Upper lobe of left lung (tissue), 6 donors: ENCODE results near the gene HASPIN. TPM values are rescaled to one million over a fixed set of nuclear protein-coding genes. Genes with fewer than 3 reads are reported as not detected.

Source experiments
- ATAC-seq, 2 donors: fragments of 200-7000 bp; cut with Tn5 transposase; one replicate each; pipeline ENCODE4 v1.9.1; 2022; ENCODE audit warnings: mild to moderate bottlenecking in 2 of 2, moderate library complexity in 2 of 2; ENCODE audit not compliant: low FRiP score in 2 of 2
- DNase-seq, 2 donors: peaks; one replicate each; pipeline ENCODE4 v3.0.0-alpha.2; 2019 to 2020
- H3K27ac ChIP-seq, 4 donors: fragments of 200-600 bp; sonication (generic); one replicate each; pipeline ENCODE4 v1.5.1; 2016 to 2019
- H3K27me3 ChIP-seq, 4 donors: fragments of 200-600 bp; sonication (generic); one replicate each; pipeline ENCODE4 v1.5.1; 2017 to 2019
- H3K36me3 ChIP-seq, 4 donors: fragments of 200-600 bp; sonication (generic); one replicate each; pipeline ENCODE4 v1.5.1; 2016 to 2019
- H3K4me1 ChIP-seq, 4 donors: fragments of 200-600 bp; sonication (generic); one replicate each; pipeline ENCODE4 v1.5.1; 2018 to 2019
- H3K4me3 ChIP-seq, 4 donors: fragments of 200-600 bp; sonication (generic); one replicate each; pipeline ENCODE4 v1.5.1; 2017 to 2019; ENCODE audit warnings: mild to moderate bottlenecking in 2 of 4, moderate library complexity in 1 of 4
- H3K9me3 ChIP-seq, 4 donors: fragments of 200-600 bp; sonication (generic); one replicate each; pipeline ENCODE4 v1.5.1; 2018 to 2019
- CTCF ChIP-seq, 6 experiments: fragments of 450-650 bp in 4 of 6; fragments of 200-600 bp in 2 of 6; sonication (generic) in 2 of 6; IDR thresholded peaks; one replicate each; pipeline ENCODE4 v1.5.1; 2016 to 2019; ENCODE audit warnings: antibody characterized with exemption in 6 of 6
- EP300 ChIP-seq, 4 donors: sonication (generic); formaldehyde crosslinking; IDR thresholded peaks; one replicate each; pipeline ENCODE4 v1.5.1; 2017; ENCODE audit warnings: antibody characterized with exemption in 4 of 4, control low read depth in 2 of 4
- POLR2A ChIP-seq, 4 donors: fragments of 450-650 bp; IDR thresholded peaks; one replicate each; pipeline ENCODE4 v1.5.1; 2016 to 2017; ENCODE audit warnings: antibody characterized with exemption in 4 of 4, mild to moderate bottlenecking in 2 of 4
- POLR2AphosphoS5 ChIP-seq, 2 donors: sonication (generic); formaldehyde crosslinking; IDR thresholded peaks; one replicate each; pipeline ENCODE4 v1.5.1; 2017; ENCODE audit warnings: antibody characterized with exemption in 2 of 2
- WGBS, 2 donors: methylation state at CpG; one replicate each; pipeline ENCODE4 v1.1.5; 2017 to 2018; 5-methylcytosine and 5-hydroxymethylcytosine counted together
- total RNA-seq, 6 donors: library from RNA; depleted of rRNA in 4 of 6; stranded (reverse); fragments of >200 nt in 4 of 6; gene quantifications; one replicate each; pipeline versions ENCODE4 v1.1.0 to v1.2.1, GENCODE V29; 2016 to 2021
- donor health status: DM: no; HTN: no; CAD: no; lungs with moderate emphysema.
- donor health status: DM: no; HTN: yes; CAD: no; lungs with severe emphysema.

The HASPIN gene
- total RNA-seq, 6 donors from 2014 or later: 0.49 to 1.7 (median 0.81) TPM; not detected in 2

- H3K9me3 ChIP-seq: no peaks in the 10 kb centered on the region
- TF ChIP-seq POLR2AphosphoS5 (IDR thresholded peaks at IDR 0.05) (no peak), EP300 (IDR thresholded peaks at IDR 0.05) (no peak), POLR2A (IDR thresholded peaks at IDR 0.05) (no peak), CTCF (IDR thresholded peaks at IDR 0.05) (no peak)
- WGBS, 2 donors: 83 to 91% methylated on average over 7 of the region's 7 CpGs
- H3K27me3 ChIP-seq: no peaks in the 10 kb centered on the region
- no peaks in the 10 kb centered on the region for H3K36me3 ChIP-seq
- DNase-seq (no peak), ATAC-seq (no peak)
- no peaks in the 10 kb centered on the region for H3K4me1 ChIP-seq
- no peak overlapping the region for H3K4me3 ChIP-seq
- no peak overlapping the region for H3K27ac ChIP-seq
Measured at GRCh38 chr17:3748576-3748975, 24.9 kb downstream of the HASPIN start.

GRCh38 chr17:3750296-3750695, 26.6 kb downstream of the HASPIN start:
- no peak for TF ChIP-seq POLR2A (IDR thresholded peaks at IDR 0.05)
- no peak for TF ChIP-seq CTCF (IDR thresholded peaks at IDR 0.05)
- TF ChIP-seq POLR2AphosphoS5 (IDR thresholded peaks at IDR 0.05): no peak
- no peak for TF ChIP-seq EP300 (IDR thresholded peaks at IDR 0.05)
- no peak overlapping the region for H3K27ac ChIP-seq
- H3K36me3 ChIP-seq: no peaks in the 10 kb centered on the region
- H3K4me3 ChIP-seq: no peak overlapping the region
- ATAC-seq (no peak), DNase-seq (no peak)
- WGBS, 2 donors: 86 to 89% methylated on average over 15 to 17 of the region's 17 CpGs
- peaks cover 0 to 8% (median 3%) of the 10 kb centered on the region in 4 donors for H3K4me1 ChIP-seq
- H3K27me3 ChIP-seq: no peaks in the 10 kb centered on the region
- no peaks in the 10 kb centered on the region for H3K9me3 ChIP-seq

GRCh38 chr17:3750926-3751325, 27.2 kb downstream of the HASPIN start:
- Histone ChIP-seq H3K27ac (no peak overlapping the region), H3K9me3 (no peaks in the 10 kb centered on the region), H3K36me3 (no peaks in the 10 kb centered on the region), H3K4me3 (no peak overlapping the region), H3K4me1 (peaks cover 0 to 12% (median 3%) of the 10 kb centered on the region in 4 donors), H3K27me3 (no peaks in the 10 kb centered on the region)
- DNase-seq (no peak), ATAC-seq (no peak)
- WGBS, 2 donors: 68 to 79% methylated on average over 8 of the region's 8 CpGs
- TF ChIP-seq POLR2AphosphoS5 (IDR thresholded peaks at IDR 0.05): no peak
- TF ChIP-seq POLR2A (IDR thresholded peaks at IDR 0.05): no peak
- TF ChIP-seq EP300 (IDR thresholded peaks at IDR 0.05): no peak
- TF ChIP-seq CTCF (IDR thresholded peaks at IDR 0.05): no peak

- Histone ChIP-seq H3K4me1 (peaks cover 0 to 12% (median 3%) of the 10 kb centered on the region in 4 donors), H3K27ac (no peak overlapping the region), H3K4me3 (no peak overlapping the region), H3K27me3 (no peaks in the 10 kb centered on the region), H3K9me3 (no peaks in the 10 kb centered on the region), H3K36me3 (no peaks in the 10 kb centered on the region)
- ATAC-seq: no peak
- WGBS, 2 donors: 94 to 100% methylated on average over 2 to 15 of the region's 15 CpGs
- TF ChIP-seq POLR2AphosphoS5 (IDR thresholded peaks at IDR 0.05) (no peak), POLR2A (IDR thresholded peaks at IDR 0.05) (no peak), EP300 (IDR thresholded peaks at IDR 0.05) (no peak), CTCF (IDR thresholded peaks at IDR 0.05) (no peak)
- no peak for DNase-seq
Measured at GRCh38 chr17:3751836-3752235, 28.1 kb downstream of the HASPIN start.

GRCh38 chr17:3753624-3754023, 29.9 kb downstream of the HASPIN start:
- WGBS, 2 donors: 80 to 89% methylated on average over 2 to 8 of the region's 12 CpGs
- no peak overlapping the region for H3K27ac ChIP-seq
- H3K4me3 ChIP-seq: no peak overlapping the region
- H3K36me3 ChIP-seq: no peaks in the 10 kb centered on the region
- no peak for DNase-seq
- H3K27me3 ChIP-seq: no peaks in the 10 kb centered on the region
- peaks cover 0 to 12% (median 3%) of the 10 kb centered on the region in 4 donors for H3K4me1 ChIP-seq
- TF ChIP-seq POLR2AphosphoS5 (IDR thresholded peaks at IDR 0.05) (no peak), EP300 (IDR thresholded peaks at IDR 0.05) (no peak), POLR2A (IDR thresholded peaks at IDR 0.05) (no peak), CTCF (IDR thresholded peaks at IDR 0.05) (no peak)
- no peak for ATAC-seq
- H3K9me3 ChIP-seq: no peaks in the 10 kb centered on the region
